NCI-H2196 (cell line): Measurements from ENCODE around the gene GBX1.

ENCODE experiments used
- DNase-seq: peaks from one replicate; lab custom pipeline; 2025; ENCODE audit not compliant: unreplicated experiment; lab: John Stamatoyannopoulos, UW

GBX1 gene

GRCh38 chr7:151194188-151194587 lies 26.7 kb upstream of the GBX1 start:
- DNase-seq = no peak

- DNase-seq = no peak
Measured at GRCh38 chr7:151193203-151193978, 25.9 kb upstream of the GBX1 start.

GRCh38 chr7:151192002-151192539 lies 24.6 kb upstream of the GBX1 start:
- no peak for DNase-seq

GRCh38 chr7:151191544-151191943 lies 24.1 kb upstream of the GBX1 start:
- DNase-seq = no peak

- no peak for DNase-seq
Measured at GRCh38 chr7:151189038-151189437, 21.5 kb upstream of the GBX1 start.

GRCh38 chr7:151188252-151188542 lies 20.7 kb upstream of the GBX1 start:
- DNase-seq = no peak

GRCh38 chr7:151187409-151188251 lies 20.1 kb upstream of the GBX1 start:
- no peak for DNase-seq

GRCh38 chr7:151186640-151187408 lies 19.3 kb upstream of the GBX1 start, which contains the start of gene ASB10:
TSS of gene ASB10 (minus strand) at chr7:151187250. CDS start at chr7:151187130, 120 bp downstream.
- no peak for DNase-seq

- DNase-seq = no peak
Measured at GRCh38 chr7:151185762-151186639, 18.5 kb upstream of the GBX1 start.

GRCh38 chr7:151181011-151181431 lies 13.5 kb upstream of the GBX1 start:
- no peak for DNase-seq

- DNase-seq = no peak
Measured at GRCh38 chr7:151179946-151180345, 12.5 kb upstream of the GBX1 start.

GRCh38 chr7:151179287-151179860 lies 11.9 kb upstream of the GBX1 start:
- no peak for DNase-seq

GRCh38 chr7:151178831-151179230 lies 11.3 kb upstream of the GBX1 start:
- DNase-seq = no peak

GRCh38 chr7:151178236-151178635 lies 10.7 kb upstream of the GBX1 start:
- DNase-seq = no peak

GRCh38 chr7:151177310-151177709 lies 9.8 kb upstream of the GBX1 start:
- DNase-seq = no peak

GRCh38 chr7:151176401-151176800 lies 8.9 kb upstream of the GBX1 start:
- DNase-seq = no peak

GRCh38 chr7:151175793-151176311 lies 8.4 kb upstream of the GBX1 start:
- DNase-seq = no peak

- no peak for DNase-seq
Measured at GRCh38 chr7:151175047-151175792, 7.7 kb upstream of the GBX1 start.
